Activated CD4-positive, alpha-beta T cell treated with anti-CD3 and anti-CD28 coated beads for 48 hours (primary cell): Measurements from ENCODE around the gene GRIA2.

Experiments used
- DNase-seq: peaks from one replicate; pipeline ENCODE4 v3.0.0-alpha.2; 2020

GRIA2 gene

DNA sequence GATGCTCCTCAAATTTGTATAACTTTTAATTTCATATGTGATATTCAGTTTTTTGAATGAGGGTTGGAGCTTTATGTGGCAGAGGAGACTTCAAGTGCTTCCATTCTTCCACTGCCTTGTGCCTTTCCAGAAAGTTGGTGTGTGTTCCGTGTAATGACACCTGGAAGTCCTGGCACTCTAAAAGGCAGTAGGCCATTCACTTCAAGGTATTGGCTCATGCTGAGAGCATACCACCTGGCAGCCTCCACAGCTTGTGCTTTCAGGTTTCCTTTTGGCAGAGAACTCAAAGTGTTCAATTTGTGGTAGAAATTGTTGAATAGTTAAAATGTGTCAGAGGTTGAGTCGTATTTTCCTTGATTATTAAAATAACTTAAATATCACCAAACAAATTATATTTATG lies 49.6 kb downstream of the GRIA2 start:
- no peak for DNase-seq

GRCh38 chr4:157270552-157270951 lies 50.0 kb downstream of the GRIA2 start:
- no peak for DNase-seq

- DNase-seq: no peak
Observed at GRCh38 chr4:157271166-157271869, 50.8 kb downstream of the GRIA2 start.

GRCh38 chr4:157280673-157281072 lies 60.1 kb downstream of the GRIA2 start:
- no peak for DNase-seq

- DNase-seq: no peak
Observed at GRCh38 chr4:157282019-157282418, 61.5 kb downstream of the GRIA2 start.

DNA sequence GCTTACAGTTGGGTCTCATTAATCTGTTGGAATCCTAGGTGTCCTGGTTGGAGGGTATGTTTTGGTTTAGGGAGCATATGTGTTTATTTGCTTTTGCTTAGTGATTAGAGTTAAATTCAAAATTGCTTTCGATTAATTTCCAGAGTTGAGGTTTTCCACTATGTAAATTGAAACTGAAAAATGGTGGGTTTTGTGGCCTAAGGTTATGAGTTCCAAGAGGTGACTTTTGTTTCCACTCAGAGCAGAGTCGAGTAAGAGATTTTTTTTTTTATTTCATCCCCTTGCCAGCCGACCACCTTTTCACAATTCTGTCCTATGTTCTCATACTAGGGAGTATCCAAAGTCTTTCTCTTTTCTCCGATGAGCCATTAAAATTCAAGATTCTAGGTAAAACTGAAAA lies 66.9 kb downstream of the GRIA2 start:
- DNase-seq: no peak

DNA sequence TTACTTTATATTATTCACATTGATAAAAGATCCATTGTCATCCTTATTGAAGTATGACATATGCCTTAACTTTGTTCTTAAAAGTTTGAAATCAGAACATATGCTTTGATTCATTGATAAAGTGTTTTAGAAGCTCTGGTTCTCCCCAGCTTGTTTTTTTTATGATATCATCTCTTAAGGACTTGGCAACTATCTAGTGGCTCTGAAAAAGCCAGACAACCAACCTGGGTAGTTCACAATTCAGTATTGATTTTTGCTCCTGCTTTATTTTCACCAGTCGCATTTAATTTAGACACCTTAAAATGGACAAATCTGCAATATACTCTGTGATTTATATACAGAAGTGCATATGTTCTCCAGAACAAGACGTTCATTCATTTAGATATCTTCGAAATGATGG lies 70.1 kb downstream of the GRIA2 start:
- DNase-seq: no peak

GRCh38 chr4:157291071-157291470 lies 70.5 kb downstream of the GRIA2 start:
- DNase-seq: no peak

DNA sequence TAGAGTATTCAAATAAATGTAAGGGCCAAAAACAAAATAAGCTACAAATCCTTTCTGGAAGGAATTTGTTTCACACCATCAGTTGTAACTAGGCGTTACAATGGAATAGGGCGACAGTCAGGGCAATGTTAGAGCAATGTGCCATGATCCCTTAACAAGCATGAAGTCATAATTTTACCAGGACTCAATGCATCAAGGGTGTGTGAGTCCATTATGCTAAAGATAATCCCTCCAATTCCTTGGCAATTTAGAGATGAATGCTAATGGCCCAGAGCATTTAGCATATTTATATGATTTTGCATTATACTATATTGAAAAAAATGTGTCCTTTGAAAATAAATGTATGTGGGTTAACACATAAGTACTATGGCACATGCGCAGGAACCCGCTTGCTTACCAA lies 73.1 kb downstream of the GRIA2 start:
- DNase-seq: no peak

- DNase-seq: no peak
Observed at GRCh38 chr4:157294575-157294974, 74.0 kb downstream of the GRIA2 start.

DNA sequence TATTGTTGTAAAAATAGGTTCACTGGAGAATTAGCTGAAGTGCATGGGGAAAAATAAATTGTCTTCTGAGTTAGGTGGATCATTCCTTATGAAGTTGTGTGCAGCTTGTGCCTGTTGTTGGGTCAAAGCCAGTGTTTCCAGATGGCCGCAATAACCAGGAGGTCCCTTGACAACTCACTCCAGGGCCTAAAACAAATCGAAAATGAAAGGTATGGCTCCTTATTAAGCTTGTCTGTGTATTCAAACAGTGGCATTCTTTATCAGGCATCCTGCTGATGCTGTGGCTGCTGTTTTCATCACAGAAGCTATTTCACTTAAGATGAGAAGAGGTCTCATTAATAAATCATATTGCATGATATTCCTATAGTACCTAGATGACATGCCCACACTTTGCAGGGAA lies 80.2 kb downstream of the GRIA2 start:
- no peak for DNase-seq

- no peak for DNase-seq
Observed at GRCh38 chr4:157303471-157303960, 83.0 kb downstream of the GRIA2 start.

GRCh38 chr4:157304769-157305168 lies 84.2 kb downstream of the GRIA2 start:
- no peak for DNase-seq

DNA sequence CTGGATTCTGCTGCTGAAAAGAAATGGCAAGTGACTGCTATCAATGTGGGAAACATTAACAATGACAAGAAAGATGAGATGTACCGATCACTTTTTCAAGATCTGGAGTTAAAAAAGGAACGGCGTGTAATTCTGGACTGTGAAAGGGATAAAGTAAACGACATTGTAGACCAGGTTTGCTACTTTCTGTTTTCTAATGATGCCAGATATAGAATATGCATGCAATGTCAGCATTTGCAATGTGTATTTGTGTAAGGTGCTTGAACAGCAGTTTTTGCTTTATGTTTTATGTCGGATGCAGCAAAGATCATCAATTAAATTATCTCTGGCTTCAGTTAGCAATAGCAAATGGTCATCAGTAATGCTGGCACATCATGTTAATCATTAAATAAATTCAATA lies 92.2 kb downstream of the GRIA2 start:
- no peak for DNase-seq

- DNase-seq: no peak
Observed at GRCh38 chr4:157314906-157315305, 94.4 kb downstream of the GRIA2 start.

DNA sequence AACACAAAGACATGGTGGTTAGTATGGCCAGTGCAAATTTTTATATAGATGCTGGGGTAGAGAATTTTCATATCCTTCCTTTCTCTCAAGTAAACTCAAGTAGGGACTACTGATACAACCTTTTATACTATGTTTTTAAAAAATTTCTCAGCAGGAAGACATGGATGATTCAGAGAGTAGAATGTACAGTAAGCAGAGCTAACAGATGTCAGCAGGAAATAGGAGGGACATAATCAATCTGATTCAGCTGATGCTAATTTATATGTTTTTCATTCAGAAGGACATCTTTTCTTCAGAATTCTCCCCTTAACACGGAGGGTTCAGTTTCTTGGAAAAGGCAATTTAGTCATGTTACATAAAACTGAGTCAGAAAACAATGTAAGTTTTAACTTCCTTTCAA lies 95.4 kb downstream of the GRIA2 start:
- DNase-seq: no peak

DNA sequence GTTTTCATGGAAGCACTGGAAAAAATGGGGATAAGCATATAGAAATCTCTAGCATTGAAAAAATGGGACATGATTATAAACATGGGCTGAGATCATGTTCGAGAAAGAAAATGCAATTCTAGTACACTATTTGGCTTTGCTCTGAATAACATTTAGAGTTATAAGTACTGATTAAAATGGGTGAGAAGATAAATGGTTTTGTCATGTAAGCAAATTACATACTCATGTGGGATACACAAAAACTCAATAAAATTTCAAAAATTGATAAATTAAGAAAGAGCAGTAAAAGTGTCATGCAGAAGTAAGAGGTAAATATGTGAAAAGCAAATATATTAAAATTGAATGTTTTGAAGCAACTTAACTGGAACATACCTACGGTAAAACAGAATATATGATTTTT lies 99.6 kb downstream of the GRIA2 start:
- no peak for DNase-seq

GRCh38 chr4:157327666-157328065 lies 107.1 kb downstream of the GRIA2 start:
- no peak for DNase-seq

DNA sequence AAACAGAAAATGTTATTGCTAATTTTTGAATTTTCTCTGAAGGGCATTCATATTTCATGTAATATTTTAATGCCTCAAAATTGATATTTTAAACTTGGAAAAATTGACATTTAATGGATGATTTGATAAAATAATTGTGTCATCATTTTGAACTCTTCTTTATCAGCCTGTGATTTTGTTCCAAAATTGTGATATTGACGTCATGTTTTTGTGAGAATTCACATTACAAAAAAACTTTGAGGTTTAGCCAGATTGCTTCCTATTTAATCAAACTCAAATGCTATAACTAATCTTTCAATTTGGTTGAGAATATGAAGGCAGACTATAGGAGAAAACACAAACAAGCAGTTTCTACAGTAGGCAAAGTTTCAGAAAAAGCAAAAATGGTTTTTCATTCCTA lies 137.4 kb downstream of the GRIA2 start:
- no peak for DNase-seq

- no peak for DNase-seq
Observed at GRCh38 chr4:157358439-157358838, 137.9 kb downstream of the GRIA2 start.

DNA sequence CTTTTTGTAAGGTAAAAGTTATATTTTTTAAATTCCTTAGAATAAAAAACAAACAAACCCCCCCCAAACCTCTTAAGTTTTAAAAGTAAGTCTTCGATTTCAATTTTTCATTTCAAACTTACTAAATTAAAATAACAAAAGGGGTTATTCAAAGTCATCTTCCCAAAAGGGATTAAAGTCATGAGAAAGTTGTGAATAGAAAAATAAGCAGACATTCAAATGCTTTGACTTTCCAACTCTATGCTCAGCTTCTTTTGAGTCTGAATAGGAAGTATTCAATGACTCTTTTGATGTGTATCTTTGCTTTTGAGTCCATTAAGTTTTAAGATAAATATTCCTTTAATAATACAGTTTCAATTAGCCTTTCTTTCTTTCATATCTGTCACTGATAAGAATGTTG lies 138.3 kb downstream of the GRIA2 start:
- DNase-seq: no peak

DNA sequence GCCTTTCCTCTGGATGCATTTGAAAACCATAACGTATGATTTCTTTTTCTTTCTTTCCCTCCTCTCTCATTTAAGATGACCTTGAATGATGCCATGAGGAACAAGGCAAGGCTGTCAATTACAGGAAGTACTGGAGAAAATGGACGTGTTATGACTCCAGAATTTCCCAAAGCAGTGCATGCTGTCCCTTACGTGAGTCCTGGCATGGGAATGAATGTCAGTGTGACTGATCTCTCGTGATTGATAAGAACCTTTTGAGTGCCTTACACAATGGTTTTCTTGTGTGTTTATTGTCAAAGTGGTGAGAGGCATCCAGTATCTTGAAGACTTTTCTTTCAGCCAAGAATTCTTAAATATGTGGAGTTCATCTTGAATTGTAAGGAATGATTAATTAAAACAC lies 142.8 kb downstream of the GRIA2 start:
- no peak for DNase-seq

GRCh38 chr4:157372154-157372553 lies 151.6 kb downstream of the GRIA2 start:
- no peak for DNase-seq

- DNase-seq: no peak
Observed at GRCh38 chr4:157372567-157372966, 152.0 kb downstream of the GRIA2 start.

GRCh38 chr4:157389741-157390140 lies 169.2 kb downstream of the GRIA2 start:
- DNase-seq: no peak
